OCI-LY3 (cell line): ENCODE measurements around the gene ELF3.

Experiments used
- H2AFZ ChIP-seq: fragments of 200-600, 300-600 bp; shearing (Covaris generic); 2 replicates; pipeline ENCODE4 v1.6.0; 2014; ENCODE audit warnings: antibody characterized with exemption, low read depth, low read length
- H3K27ac ChIP-seq: fragments of 200-600, 300-600 bp; sonication (generic); 2 replicates; pipeline ENCODE4 v1.5.1; 2014; ENCODE audit warnings: mild to moderate bottlenecking, low read length, moderate library complexity, mixed read lengths
- H3K27me3 ChIP-seq: fragments of 200-600, 300-600 bp; sonication (generic); 2 replicates; pipeline ENCODE4 v1.6.1; 2014; ENCODE audit warnings: low read depth, low read length, mixed read lengths
- H3K36me3 ChIP-seq: fragments of 200-600, 300-600 bp; sonication (generic); replicated peaks from 2 replicates; pipeline ENCODE3; 2014; ENCODE audit warnings: low read depth, low read length, mixed read lengths
- H3K4me1 ChIP-seq: fragments of 300-600, 200-600 bp; sonication (generic); 2 replicates; pipeline ENCODE4 v1.6.1; 2014; ENCODE audit warnings: low read length, mixed read lengths
- H3K4me2 ChIP-seq: fragments of 200-600, 300-600 bp; sonication (generic); 2 replicates; pipeline ENCODE4 v1.6.1; 2014; ENCODE audit warnings: low read length, mixed read lengths
- H3K4me3 ChIP-seq: fragments of 300-600, 200-600 bp; sonication (generic); 2 replicates; pipeline ENCODE4 v1.5.1; 2014; ENCODE audit warnings: antibody characterized with exemption, mild to moderate bottlenecking, low read length, moderate library complexity
- H3K79me2 ChIP-seq: fragments of 300-600, 200-600 bp; shearing (Covaris generic); 2 replicates; pipeline ENCODE4 v1.6.1; 2014; ENCODE audit warnings: mild to moderate bottlenecking, low read length, mixed read lengths
- H3K9ac ChIP-seq: fragments of 300-600, 200-600 bp; shearing (Covaris generic); 2 replicates; pipeline ENCODE4 v1.6.0; 2014; ENCODE audit warnings: mild to moderate bottlenecking, low read length, moderate library complexity
- H3K9me3 ChIP-seq: fragments of 200-600, 300-600 bp; shearing (Covaris generic); 2 replicates; pipeline ENCODE4 v1.6.1; 2014; ENCODE audit warnings: low read length, mixed read lengths; ENCODE audit not compliant: insufficient read depth
- H4K20me1 ChIP-seq: fragments of 200-600, 300-600 bp; sonication (generic); 2 replicates; pipeline ENCODE4 v1.6.1; 2016; ENCODE audit warnings: low read length, mixed read lengths; ENCODE audit not compliant: insufficient read depth
- CTCF ChIP-seq: fragments of 200-600, 300-600 bp; sonication (generic); IDR thresholded peaks from 2 replicates; pipeline ENCODE4 v1.5.1; 2014; ENCODE audit warnings: antibody characterized with exemption, low read length, low read depth
- EZH2phosphoT487 ChIP-seq: fragments of 200-600 bp; shearing (Covaris generic); IDR thresholded peaks from 2 replicates; pipeline ENCODE4 v1.6.1; 2018; ENCODE audit warnings: antibody characterized with exemption, mixed run types, low read depth

The ELF3 gene

GRCh38 chr1:201968202-201968925 lies 42.0 kb upstream of the ELF3 start:
- Histone ChIP-seq H3K4me2 (no peak overlapping the region), H3K9ac (no peak overlapping the region), H3K4me1 (peaks cover 8% of the 10 kb centered on the region), H2AFZ (no peak overlapping the region), H3K9me3 (no peaks in the 10 kb centered on the region), H3K27ac (no peak overlapping the region), H4K20me1 (no peaks in the 10 kb centered on the region), H3K36me3 (peaks cover 53% of the 10 kb centered on the region), H3K4me3 (no peak overlapping the region), H3K79me2 (peaks cover 4% of the 10 kb centered on the region; the same call in 1 of the 2 replicates), H3K27me3 (no peaks in the 10 kb centered on the region)
- TF ChIP-seq EZH2phosphoT487 (no peak), CTCF (no peak)

DNA sequence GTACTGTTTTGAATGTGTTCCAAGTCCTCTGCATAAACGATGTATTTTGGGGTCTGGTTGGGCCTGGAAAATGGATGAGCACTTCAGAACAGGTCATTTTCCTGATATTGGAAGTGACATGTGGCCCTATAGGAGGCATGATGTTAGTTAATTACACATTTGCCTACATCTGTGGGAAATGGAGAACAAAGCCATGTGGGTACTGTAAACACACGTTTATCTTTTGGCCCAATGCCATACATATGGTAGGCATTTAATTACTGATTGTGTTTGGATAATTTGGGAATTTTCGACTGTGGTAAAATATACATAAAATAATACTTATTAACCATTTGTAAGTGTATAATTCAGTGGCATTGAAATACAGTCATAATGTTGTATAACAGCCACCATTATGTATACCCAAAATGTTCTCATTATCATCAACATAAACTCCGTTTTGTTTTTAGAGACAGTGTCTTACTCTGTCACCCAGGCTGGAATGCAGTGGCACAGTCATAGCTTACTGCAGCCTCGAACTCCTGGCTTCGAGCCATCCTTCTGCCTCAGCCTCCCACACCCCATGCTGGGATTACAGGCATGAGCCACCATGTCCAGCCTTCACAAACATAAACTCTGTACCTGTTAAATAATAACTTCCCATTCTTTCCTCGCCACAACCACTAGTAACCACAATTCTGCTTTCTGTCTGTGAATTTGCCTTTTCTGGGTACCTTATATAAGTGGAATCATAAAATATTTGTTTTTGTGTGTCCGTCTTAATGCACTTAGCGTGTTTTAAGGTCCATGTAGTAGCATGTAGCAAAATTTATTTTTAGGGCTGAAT lies 39.8 kb upstream of the ELF3 start:
- Histone ChIP-seq H3K9me3 (no peaks in the 10 kb centered on the region), H3K27me3 (peaks cover 8% of the 10 kb centered on the region), H3K4me2 (no peak overlapping the region), H4K20me1 (no peaks in the 10 kb centered on the region), H3K4me3 (no peak overlapping the region), H2AFZ (no peak overlapping the region), H3K4me1 (peaks cover 8% of the 10 kb centered on the region), H3K27ac (no peak overlapping the region), H3K9ac (no peak overlapping the region), H3K79me2 (peaks cover 4% of the 10 kb centered on the region; the same call in 1 of the 2 replicates), H3K36me3 (peaks cover 37% of the 10 kb centered on the region)
- TF ChIP-seq CTCF: no peak
- no peak for TF ChIP-seq EZH2phosphoT487

DNA sequence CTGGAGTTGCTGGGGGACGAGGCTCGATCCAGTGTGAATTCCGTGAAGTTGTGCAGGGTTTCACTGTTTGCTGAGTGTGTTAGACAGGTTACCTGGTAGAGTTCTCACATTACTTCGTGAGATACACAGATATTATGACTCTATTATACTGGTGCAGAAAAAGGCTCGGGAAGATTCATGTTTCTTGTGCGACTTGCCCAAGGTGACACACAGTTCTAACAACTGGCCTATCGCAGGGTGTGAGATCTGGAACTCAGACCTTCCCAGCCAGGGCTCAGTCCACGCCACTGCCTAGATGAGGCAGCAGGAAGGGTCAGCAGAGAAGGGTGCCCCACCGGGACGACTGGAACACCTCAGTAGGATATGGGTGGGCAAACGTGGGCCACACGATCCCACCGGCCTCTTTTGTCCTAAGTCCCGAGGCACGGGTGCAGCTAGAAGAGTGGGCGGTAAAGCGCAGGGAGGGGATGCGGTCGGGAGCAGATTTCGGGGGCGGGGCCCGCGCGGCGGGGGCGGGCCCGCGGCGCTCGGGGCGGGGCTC lies 28.2 kb upstream of the ELF3 start:
- Histone ChIP-seq H3K4me1 (peaks cover 11% of the 10 kb centered on the region), H3K9ac (peak overlapping the region; percentile 83), H3K36me3 (no peaks in the 10 kb centered on the region), H3K4me2 (peak overlapping the region; percentile 97), H3K79me2 (peaks cover 27% of the 10 kb centered on the region), H3K9me3 (no peaks in the 10 kb centered on the region), H3K27ac (no peak overlapping the region), H2AFZ (peak overlapping the region; percentile 82; the same call in 1 of the 2 replicates), H3K27me3 (no peaks in the 10 kb centered on the region; the same call in 1 of the 2 replicates), H4K20me1 (no peaks in the 10 kb centered on the region), H3K4me3 (peak overlapping the region; percentile 87)
- no peak for TF ChIP-seq EZH2phosphoT487
- TF ChIP-seq CTCF: no peak
